WTC11 (cell line): ENCODE measurements around the gene LMCD1. TPM values are rescaled to one million over a fixed set of nuclear protein-coding genes. Genes with fewer than 3 reads are reported as not detected.

Source experiments
- ATAC-seq: fragments of 200-7000 bp; cut with Tn5 transposase; 2 replicates; pipeline ENCODE4 v1.10.0; 2021; ENCODE audit warnings: mild to moderate bottlenecking, moderate library complexity
- CTCF ChIA-PET: fragments of 300-600 bp; sonication (Branson Sonifier 250); formaldehyde crosslinking; loops from one replicate; lab custom pipeline; 2021; ENCODE audit warnings: antibody characterized with exemption; lab: Charles Lee
- POLR2A ChIA-PET: fragments of 350-600 bp; sonication (Branson Sonifier 250); formaldehyde crosslinking; loops from one replicate; lab custom pipeline; 2021; ENCODE audit warnings: antibody characterized with exemption; lab: Charles Lee
- DNase-seq: peaks from one replicate; pipeline ENCODE4 v3.0.0; 2021; ENCODE audit warnings: low spot score
- H3K27ac Mint-ChIP-seq: 2 replicates; pipeline ENCODE4 v1.8.0; 2021; ENCODE audit warnings: mixed read lengths
- H3K27me3 Mint-ChIP-seq: 2 replicates; pipeline ENCODE4 v1.8.0; 2021; ENCODE audit warnings: low read depth, mild to moderate bottlenecking, moderate library complexity, mixed read lengths
- H3K36me3 Mint-ChIP-seq: 2 replicates; pipeline ENCODE4 v1.8.0; 2021; ENCODE audit warnings: mixed read lengths
- H3K4me1 Mint-ChIP-seq: 2 replicates; pipeline ENCODE4 v1.8.0; 2022; ENCODE audit warnings: mixed read lengths
- H3K4me3 Mint-ChIP-seq: 2 replicates; pipeline ENCODE4 v1.8.0; 2021; ENCODE audit warnings: mild to moderate bottlenecking, moderate library complexity, mixed read lengths
- H3K9me3 Mint-ChIP-seq: 2 replicates; pipeline ENCODE4 v1.8.0; 2021; ENCODE audit warnings: mixed read lengths
- CREM ChIP-seq: sonication (generic); formaldehyde crosslinking; IDR thresholded peaks from 2 replicates; pipeline ENCODE4 v1.8.1; 2022; ENCODE audit warnings: mild to moderate bottlenecking, missing genetic modification reagents, moderate library complexity
- ERG ChIP-seq: fragments of 250-450 bp; sonication (Bioruptor Pico); IDR thresholded peaks from 2 replicates; pipeline ENCODE4 v1.8.0; 2021; ENCODE audit warnings: mild to moderate bottlenecking
- ESRRA ChIP-seq: sonication (generic); formaldehyde crosslinking; IDR thresholded peaks from 2 replicates; pipeline ENCODE4 v1.8.1; 2022; ENCODE audit warnings: mild to moderate bottlenecking, missing genetic modification reagents, borderline replicate concordance
- FOXK1 ChIP-seq: sonication (generic); formaldehyde crosslinking; IDR thresholded peaks from 2 replicates; pipeline ENCODE4 v1.8.0; 2022; ENCODE audit warnings: mild to moderate bottlenecking, moderate library complexity, missing genetic modification reagents
- GTF2I ChIP-seq: fragments of 250-450 bp; sonication (Bioruptor Pico); conservative IDR thresholded peaks from 2 replicates; pipeline ENCODE4 v1.4.0; 2021; ENCODE audit warnings: mild to moderate bottlenecking
- IRF2 ChIP-seq: sonication (generic); formaldehyde crosslinking; IDR thresholded peaks from 2 replicates; pipeline ENCODE4 v1.8.0; 2022; ENCODE audit warnings: low read depth, missing genetic modification reagents, borderline replicate concordance
- JUN ChIP-seq: sonication (generic); formaldehyde crosslinking; IDR thresholded peaks from 2 replicates; pipeline ENCODE4 v1.8.0; 2023; ENCODE audit warnings: mild to moderate bottlenecking, missing genetic modification reagents
- KAT7 ChIP-seq: sonication (generic); formaldehyde crosslinking; IDR thresholded peaks from 2 replicates; pipeline ENCODE4 v1.8.1; 2023; ENCODE audit warnings: missing genetic modification reagents, mild to moderate bottlenecking, borderline replicate concordance
- MAX ChIP-seq: sonication (generic); formaldehyde crosslinking; IDR thresholded peaks from 2 replicates; pipeline ENCODE4 v1.8.0; 2022; ENCODE audit warnings: mild to moderate bottlenecking, missing genetic modification reagents
- MLX ChIP-seq: sonication (generic); formaldehyde crosslinking; IDR thresholded peaks from 2 replicates; pipeline ENCODE4 v1.8.1; 2023; ENCODE audit warnings: mild to moderate bottlenecking, missing genetic modification reagents, moderate library complexity
- NFATC4 ChIP-seq: fragments of 250-450 bp; sonication (Bioruptor Pico); IDR thresholded peaks from 2 replicates; pipeline ENCODE4 v1.9.0; 2021; ENCODE audit warnings: mild to moderate bottlenecking
- OVOL2 ChIP-seq: fragments of 250-450 bp; sonication (Bioruptor Pico); IDR thresholded peaks from 2 replicates; pipeline ENCODE4 v1.9.0; 2021; ENCODE audit warnings: mild to moderate bottlenecking, borderline replicate concordance
- SP1 ChIP-seq: sonication (generic); formaldehyde crosslinking; conservative IDR thresholded peaks from 2 replicates; pipeline ENCODE4 v1.8.1; 2022; ENCODE audit warnings: missing genetic modification reagents
- USF2 ChIP-seq: sonication (generic); formaldehyde crosslinking; IDR thresholded peaks from 2 replicates; pipeline ENCODE4 v1.8.1; 2023; ENCODE audit warnings: mild to moderate bottlenecking, missing genetic modification reagents, moderate library complexity
- ZBTB21 ChIP-seq: sonication (generic); formaldehyde crosslinking; IDR thresholded peaks from 2 replicates; pipeline ENCODE4 v1.8.1; 2023; ENCODE audit warnings: mild to moderate bottlenecking, missing genetic modification reagents, borderline replicate concordance
- ZBTB43 ChIP-seq: sonication (generic); formaldehyde crosslinking; IDR thresholded peaks from 2 replicates; pipeline ENCODE4 v1.8.1; 2023; ENCODE audit warnings: mild to moderate bottlenecking, missing genetic modification reagents
- ZNF138 ChIP-seq: sonication (generic); formaldehyde crosslinking; conservative IDR thresholded peaks from 2 replicates; pipeline ENCODE4 v1.8.1; 2022; ENCODE audit warnings: mild to moderate bottlenecking, moderate library complexity, missing genetic modification reagents
- ZNF416 ChIP-seq: fragments of 250-450 bp; sonication (Bioruptor Pico); IDR thresholded peaks from 2 replicates; pipeline ENCODE4 v1.9.0; 2021; ENCODE audit warnings: mild to moderate bottlenecking, inconsistent platforms
- ZNF423 ChIP-seq: fragments of 250-450 bp; sonication (Bioruptor Pico); IDR thresholded peaks from 2 replicates; pipeline ENCODE4 v2.1.2; 2022; ENCODE audit warnings: mild to moderate bottlenecking, moderate library complexity
- ZNF671 ChIP-seq: fragments of 250-450 bp; sonication (Bioruptor Pico); IDR thresholded peaks from 2 replicates; pipeline ENCODE4 v1.8.0; 2021; ENCODE audit warnings: mild to moderate bottlenecking
- total RNA-seq: library from RNA; stranded (reverse); gene quantifications from 3 replicates; pipeline ENCODE4 v1.2.3, GENCODE V29; 2021
- TF ChIP-seq, protein P1 (sequence below): sonication (generic); formaldehyde crosslinking; IDR thresholded peaks from 2 replicates; pipeline ENCODE4 v1.8.0; 2022; ENCODE audit warnings: mild to moderate bottlenecking, missing genetic modification reagents
- TF ChIP-seq, protein P2 (sequence below): sonication (generic); formaldehyde crosslinking; IDR thresholded peaks from 2 replicates; pipeline ENCODE4 v1.8.0; 2022; ENCODE audit warnings: mild to moderate bottlenecking, missing genetic modification reagents

LMCD1 gene
- total RNA-seq, 1 experiment from 2014 or later = 12.5 TPM

DNA sequence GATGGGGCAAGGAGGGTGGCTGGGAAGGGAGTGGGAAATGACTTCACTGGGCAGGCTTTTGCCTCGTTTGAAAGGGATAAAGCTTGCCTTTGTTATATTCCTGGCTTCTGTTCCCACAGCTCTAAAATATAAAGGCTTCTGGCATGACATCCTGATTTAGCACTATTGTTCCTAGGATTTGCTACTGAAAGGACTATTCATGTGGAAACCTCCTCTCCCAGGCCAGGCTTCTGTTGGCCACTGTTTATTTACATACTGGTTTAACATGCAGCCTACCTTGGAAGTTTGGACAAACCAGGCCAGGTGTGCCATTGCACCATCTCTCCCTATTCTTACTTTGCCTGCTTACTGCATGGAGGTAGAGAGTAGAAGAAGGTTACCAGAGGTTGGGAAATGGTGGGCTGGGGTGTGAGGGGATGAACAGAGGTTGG, 2.4 kb upstream of the LMCD1 start (continued):
- TF ChIP-seq JUN (CRISPR knock-in tag) (no peak), ZNF416 (CRISPR knock-in tag) (no peak), ZBTB21 (CRISPR knock-in tag) (no peak), GTF2I (CRISPR knock-in tag) (no peak), OVOL2 (CRISPR knock-in tag) (no peak), ESRRA (CRISPR knock-in tag) (no peak), FOXK1 (peak; percentile 73; the same call in 1 of the 2 replicates)

- 0 out of 2 replicates have a peak overlapping the region, but pooled peaks have one; percentile 27 for H3K4me3 Mint-ChIP-seq
- ChIA-PET CTCF (interaction anchor here (0.6 to 1.8 kb wide), 9 partner anchors 42 to 284 kb away, joined by 3 to 9 read pairs (median 5); no protein-coding TSS in a partner anchor), POLR2A (no interaction called here)
- peaks cover 5% of the 10 kb centered on the region for H3K36me3 Mint-ChIP-seq
- TF ChIP-seq ERG (CRISPR knock-in tag) = 0 out of 2 replicates have a peak, but pooled peaks have one; percentile 33
- TF ChIP-seq SP1 (CRISPR knock-in tag) = no peak
- ATAC-seq = no peak
- H3K4me1 Mint-ChIP-seq = peaks cover 68% of the 10 kb centered on the region
- no peaks in the 10 kb centered on the region; the same call in 1 of the 2 replicates for H3K27me3 Mint-ChIP-seq
- no peak for DNase-seq
- peaks cover 6% of the 10 kb centered on the region for H3K9me3 Mint-ChIP-seq
- peak overlapping the region; percentile 89 for H3K27ac Mint-ChIP-seq
Observed at GRCh38 chr3:8500319-8500988, 1.2 kb upstream of the LMCD1 start.

DNA sequence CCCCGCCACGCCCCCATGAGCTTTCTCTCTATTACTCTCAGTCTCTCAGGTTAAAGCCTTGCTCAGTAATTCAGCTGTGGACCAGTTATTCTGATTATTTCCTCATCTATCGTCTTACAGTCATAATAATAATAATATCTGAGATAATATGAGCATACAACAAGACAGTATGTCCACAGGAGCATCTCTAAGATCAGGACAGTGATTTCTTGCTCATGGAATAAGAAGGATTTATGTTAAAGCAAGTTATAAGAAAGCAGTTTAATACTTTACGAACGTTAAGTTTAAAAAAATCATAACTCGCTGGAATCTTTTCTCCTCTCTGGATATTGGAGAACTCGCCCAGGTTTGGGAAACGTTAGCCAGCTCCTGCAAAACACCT, 643 bp upstream of the LMCD1 start:
- H3K4me1 Mint-ChIP-seq = peaks cover 68% of the 10 kb centered on the region
- H3K9me3 Mint-ChIP-seq = peaks cover 6% of the 10 kb centered on the region
- ATAC-seq (no peak), DNase-seq (no peak)
- TF ChIP-seq CREM (CRISPR knock-in tag) (no peak), ZNF423 (CRISPR knock-in tag) (no peak), MAX (no peak), MLX (no peak)
- ChIA-PET POLR2A (interaction anchor here (0.8 to 1.3 kb wide), 3 partner anchors 11 to 57 kb away, joined by 4 read pairs; no protein-coding TSS in a partner anchor), CTCF (interaction anchor here (0.6 to 1.9 kb wide), 12 partner anchors 12 to 283 kb away, joined by 3 to 11 read pairs (median 5); partner anchors contain the start of gene OXTR)
- peaks cover 5% of the 10 kb centered on the region; the same call in 1 of the 2 replicates for H3K36me3 Mint-ChIP-seq
- peak overlapping the region; percentile 72 for H3K4me3 Mint-ChIP-seq
- H3K27ac Mint-ChIP-seq = peak overlapping the region; percentile 95
- H3K27me3 Mint-ChIP-seq = no peaks in the 10 kb centered on the region; the same call in 1 of the 2 replicates

DNA sequence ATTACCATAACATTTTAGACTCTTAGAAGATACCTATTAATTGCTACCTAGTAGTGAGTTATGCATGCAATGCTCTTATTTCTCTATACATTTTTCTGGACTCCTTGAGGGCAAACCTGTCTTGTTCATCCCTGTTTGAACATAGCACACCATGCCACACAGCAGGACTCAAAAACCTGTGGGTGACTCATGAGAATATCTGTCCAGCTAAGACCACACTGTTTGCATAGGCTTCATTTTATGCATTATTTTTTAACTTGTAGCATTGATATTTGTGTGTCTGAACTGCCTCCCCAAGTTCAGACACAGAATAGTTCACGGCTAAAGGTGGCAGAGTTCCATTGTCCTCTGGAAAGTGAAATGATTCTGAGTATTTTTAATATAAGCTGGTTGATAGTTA, 1.8 kb downstream of the LMCD1 start:
- Mint-ChIP-seq H3K36me3 (no peaks in the 10 kb centered on the region), H3K27ac (no peak overlapping the region), H3K27me3 (no peaks in the 10 kb centered on the region; the same call in 1 of the 2 replicates), H3K4me1 (peaks cover 61% of the 10 kb centered on the region), H3K4me3 (no peak overlapping the region), H3K9me3 (no peaks in the 10 kb centered on the region)
- CTCF ChIA-PET = interaction anchor here (1.2 to 1.4 kb wide), 2 partner anchors 61 to 119 kb away, joined by 3 to 4 read pairs; no protein-coding TSS in a partner anchor
- no peak for DNase-seq
- POLR2A ChIA-PET = no interaction called here
- no peak for ATAC-seq
- TF ChIP-seq USF2 = no peak
- TF ChIP-seq, protein P1, sequence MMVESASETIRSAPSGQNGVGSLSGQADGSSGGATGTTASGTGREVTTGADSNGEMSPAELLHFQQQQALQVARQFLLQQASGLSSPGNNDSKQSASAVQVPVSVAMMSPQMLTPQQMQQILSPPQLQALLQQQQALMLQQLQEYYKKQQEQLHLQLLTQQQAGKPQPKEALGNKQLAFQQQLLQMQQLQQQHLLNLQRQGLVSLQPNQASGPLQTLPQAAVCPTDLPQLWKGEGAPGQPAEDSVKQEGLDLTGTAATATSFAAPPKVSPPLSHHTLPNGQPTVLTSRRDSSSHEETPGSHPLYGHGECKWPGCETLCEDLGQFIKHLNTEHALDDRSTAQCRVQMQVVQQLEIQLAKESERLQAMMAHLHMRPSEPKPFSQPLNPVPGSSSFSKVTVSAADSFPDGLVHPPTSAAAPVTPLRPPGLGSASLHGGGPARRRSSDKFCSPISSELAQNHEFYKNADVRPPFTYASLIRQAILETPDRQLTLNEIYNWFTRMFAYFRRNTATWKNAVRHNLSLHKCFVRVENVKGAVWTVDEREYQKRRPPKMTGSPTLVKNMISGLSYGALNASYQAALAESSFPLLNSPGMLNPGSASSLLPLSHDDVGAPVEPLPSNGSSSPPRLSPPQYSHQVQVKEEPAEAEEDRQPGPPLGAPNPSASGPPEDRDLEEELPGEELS (CRISPR knock-in tag) = no peak
- no peak for TF ChIP-seq ZNF138
- no peak for TF ChIP-seq ZBTB43 (CRISPR knock-in tag)
- TF ChIP-seq, protein P2, sequence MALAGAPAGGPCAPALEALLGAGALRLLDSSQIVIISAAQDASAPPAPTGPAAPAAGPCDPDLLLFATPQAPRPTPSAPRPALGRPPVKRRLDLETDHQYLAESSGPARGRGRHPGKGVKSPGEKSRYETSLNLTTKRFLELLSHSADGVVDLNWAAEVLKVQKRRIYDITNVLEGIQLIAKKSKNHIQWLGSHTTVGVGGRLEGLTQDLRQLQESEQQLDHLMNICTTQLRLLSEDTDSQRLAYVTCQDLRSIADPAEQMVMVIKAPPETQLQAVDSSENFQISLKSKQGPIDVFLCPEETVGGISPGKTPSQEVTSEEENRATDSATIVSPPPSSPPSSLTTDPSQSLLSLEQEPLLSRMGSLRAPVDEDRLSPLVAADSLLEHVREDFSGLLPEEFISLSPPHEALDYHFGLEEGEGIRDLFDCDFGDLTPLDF (CRISPR knock-in tag) = no peak
- TF ChIP-seq IRF2 (CRISPR knock-in tag) = no peak
- TF ChIP-seq NFATC4 (CRISPR knock-in tag) = no peak
- no peak for TF ChIP-seq KAT7 (CRISPR knock-in tag)
- no peak for TF ChIP-seq ZNF671 (CRISPR knock-in tag)
